ENCODE data around the gene OSM.

DNA sequence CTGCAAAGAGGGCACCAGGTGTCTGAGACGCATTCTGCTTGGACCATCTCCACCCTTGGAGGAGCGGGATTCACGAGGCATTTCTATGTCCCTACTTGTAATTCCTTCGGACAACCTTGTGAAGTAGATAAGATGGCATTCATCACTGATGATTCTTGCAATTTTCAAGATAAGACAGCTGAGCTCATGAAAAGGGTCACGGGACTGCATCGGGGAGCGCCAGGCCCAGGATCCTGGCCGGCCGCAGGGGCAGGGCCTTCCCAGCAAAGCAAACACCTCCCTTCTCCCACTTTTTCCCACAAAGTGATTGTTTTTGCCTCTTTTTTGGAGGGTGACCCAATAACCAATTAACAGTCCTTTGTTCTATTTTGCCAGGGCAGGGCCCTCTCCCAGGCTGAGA is 28.5 kb downstream of the OSM start:
- TF ChIP-seq POLR2A (IDR thresholded peaks at IDR 0.05) (no peak), CTCF (IDR thresholded peaks at IDR 0.05) (no peak)
